Progenitor cell of endocrine pancreas (in vitro differentiated cells): ENCODE data around the gene LALBA. TPM values are rescaled to one million over a fixed set of nuclear protein-coding genes. Genes with fewer than 3 reads are reported as not detected.

ENCODE experiments used
- DNase-seq: peaks from one replicate; pipeline ENCODE4 v3.0.0; 2021; ENCODE audit warnings: low spot score; ENCODE audit not compliant: unreplicated experiment
- H3K27ac Mint-ChIP-seq: 2 replicates; pipeline ENCODE4 v1.8.0; 2021; ENCODE audit warnings: mild to moderate bottlenecking, moderate library complexity, mixed read lengths
- H3K27me3 Mint-ChIP-seq: 2 replicates; pipeline ENCODE4 v1.8.0; 2021; ENCODE audit warnings: mixed read lengths
- H3K36me3 Mint-ChIP-seq: 2 replicates; pipeline ENCODE4 v1.8.0; 2022; ENCODE audit warnings: mixed read lengths; ENCODE audit not compliant: insufficient read depth
- H3K4me1 Mint-ChIP-seq: 2 replicates; pipeline ENCODE4 v1.8.0; 2021; ENCODE audit warnings: low read depth, mixed read lengths
- H3K4me3 Mint-ChIP-seq: 2 replicates; pipeline ENCODE4 v1.8.0; 2021; ENCODE audit warnings: low read depth, mild to moderate bottlenecking, moderate library complexity, mixed read lengths
- H3K9me3 Mint-ChIP-seq: 2 replicates; pipeline ENCODE4 v1.8.0; 2021; ENCODE audit warnings: low read depth, mixed read lengths
- total RNA-seq: library from RNA; stranded (reverse); gene quantifications from 2 replicates; pipeline ENCODE4 v1.2.1, GENCODE V29; 2021
- TF ChIP-seq, protein P1 (sequence below): fragments of 200-600 bp; sonication (generic); IDR thresholded peaks from one replicate; pipeline ENCODE4 v1.5.0; 2021; ENCODE audit warnings: antibody characterized with exemption, mild to moderate bottlenecking; ENCODE audit not compliant: unreplicated experiment

LALBA gene
- total RNA-seq, 1 donor from 2014 or later = not detected

GRCh38 chr12:48601013-48601756 is 31.3 kb upstream of the LALBA start:
- no peaks in the 10 kb centered on the region for H3K36me3 Mint-ChIP-seq
- H3K4me1 Mint-ChIP-seq = no peaks in the 10 kb centered on the region
- peaks cover 26% of the 10 kb centered on the region for H3K9me3 Mint-ChIP-seq
- H3K27ac Mint-ChIP-seq = no peak overlapping the region
- H3K4me3 Mint-ChIP-seq = no peak overlapping the region
- DNase-seq = no peak
- TF ChIP-seq, protein P1, sequence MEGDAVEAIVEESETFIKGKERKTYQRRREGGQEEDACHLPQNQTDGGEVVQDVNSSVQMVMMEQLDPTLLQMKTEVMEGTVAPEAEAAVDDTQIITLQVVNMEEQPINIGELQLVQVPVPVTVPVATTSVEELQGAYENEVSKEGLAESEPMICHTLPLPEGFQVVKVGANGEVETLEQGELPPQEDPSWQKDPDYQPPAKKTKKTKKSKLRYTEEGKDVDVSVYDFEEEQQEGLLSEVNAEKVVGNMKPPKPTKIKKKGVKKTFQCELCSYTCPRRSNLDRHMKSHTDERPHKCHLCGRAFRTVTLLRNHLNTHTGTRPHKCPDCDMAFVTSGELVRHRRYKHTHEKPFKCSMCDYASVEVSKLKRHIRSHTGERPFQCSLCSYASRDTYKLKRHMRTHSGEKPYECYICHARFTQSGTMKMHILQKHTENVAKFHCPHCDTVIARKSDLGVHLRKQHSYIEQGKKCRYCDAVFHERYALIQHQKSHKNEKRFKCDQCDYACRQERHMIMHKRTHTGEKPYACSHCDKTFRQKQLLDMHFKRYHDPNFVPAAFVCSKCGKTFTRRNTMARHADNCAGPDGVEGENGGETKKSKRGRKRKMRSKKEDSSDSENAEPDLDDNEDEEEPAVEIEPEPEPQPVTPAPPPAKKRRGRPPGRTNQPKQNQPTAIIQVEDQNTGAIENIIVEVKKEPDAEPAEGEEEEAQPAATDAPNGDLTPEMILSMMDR = no peak
- H3K27me3 Mint-ChIP-seq = peaks cover 2% of the 10 kb centered on the region

DNA sequence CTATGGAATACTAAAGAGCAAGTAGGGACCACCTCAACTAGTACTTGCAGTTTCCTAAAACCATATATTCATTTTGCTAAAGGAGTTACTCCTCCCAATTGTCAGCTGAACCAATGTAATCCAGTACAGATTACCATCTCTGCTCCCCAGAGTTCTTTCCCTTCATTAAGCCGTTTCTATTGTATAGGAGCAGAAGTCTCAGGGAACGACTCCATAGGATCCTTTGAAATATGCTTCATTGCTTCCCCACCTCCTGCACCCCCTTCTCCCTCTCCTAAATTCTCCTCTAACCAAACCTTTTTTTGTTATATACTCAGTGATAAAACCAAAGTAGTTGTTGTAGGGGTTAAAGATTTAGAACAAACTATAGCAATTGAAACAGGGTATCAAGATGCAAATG is 30.7 kb upstream of the LALBA start:
- Mint-ChIP-seq H3K4me1 (no peaks in the 10 kb centered on the region), H3K4me3 (no peak overlapping the region), H3K9me3 (peaks cover 26% of the 10 kb centered on the region), H3K27me3 (peaks cover 2% of the 10 kb centered on the region), H3K36me3 (no peaks in the 10 kb centered on the region), H3K27ac (no peak overlapping the region)
- DNase-seq = no peak
- TF ChIP-seq, protein P1 = no peak

DNA sequence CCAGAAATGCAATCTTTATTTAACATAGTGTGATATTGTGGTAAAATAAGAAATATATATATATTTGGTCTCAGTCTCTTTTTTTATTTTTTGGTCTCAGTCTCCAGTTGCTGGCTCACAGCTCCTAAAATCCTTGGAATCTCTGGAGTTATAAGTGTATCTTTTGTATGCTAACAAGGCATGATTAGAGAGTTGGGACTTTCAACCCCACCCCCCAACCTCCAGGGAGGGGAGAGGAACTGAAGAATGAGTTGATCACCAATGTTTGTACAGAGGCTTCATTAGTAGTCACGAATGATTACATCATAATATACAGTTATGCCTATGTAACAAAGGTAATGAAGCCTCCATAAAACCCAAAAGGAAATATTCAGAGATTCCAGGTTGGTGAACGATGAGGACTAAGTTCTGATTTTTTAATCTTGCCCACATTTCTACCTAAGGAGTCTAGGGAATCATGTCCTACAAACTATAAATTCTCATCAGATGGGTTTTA is 22.8 kb upstream of the LALBA start:
- no peak for DNase-seq
- Mint-ChIP-seq H3K36me3 (no peaks in the 10 kb centered on the region), H3K9me3 (peaks cover under 1% of the 10 kb centered on the region), H3K27me3 (peaks cover 2% of the 10 kb centered on the region), H3K4me3 (no peak overlapping the region), H3K27ac (no peak overlapping the region), H3K4me1 (no peaks in the 10 kb centered on the region)
- TF ChIP-seq, protein P1 = no peak

DNA sequence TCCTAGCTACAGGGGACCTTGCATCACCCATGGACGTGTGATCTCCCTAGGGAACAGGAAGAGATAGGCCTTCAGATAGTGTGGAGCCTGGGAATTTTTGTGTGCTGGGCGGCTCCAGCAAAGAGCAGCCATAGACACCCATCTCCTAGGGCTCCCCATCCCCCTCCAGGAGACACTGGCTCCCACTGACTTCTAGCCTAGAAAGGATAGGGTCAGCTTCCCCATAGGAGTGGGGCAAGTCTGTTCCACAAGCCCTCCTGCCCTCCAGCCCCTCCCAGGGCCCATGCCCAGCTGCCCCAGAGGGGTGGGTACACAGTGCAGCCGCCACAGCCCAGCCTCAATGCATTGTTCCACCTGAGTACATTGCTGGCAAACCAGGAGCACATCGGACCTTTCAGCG is 16.5 kb upstream of the LALBA start:
- no peak overlapping the region for H3K4me3 Mint-ChIP-seq
- no peak overlapping the region for H3K27ac Mint-ChIP-seq
- DNase-seq = no peak
- peaks cover 2% of the 10 kb centered on the region for H3K27me3 Mint-ChIP-seq
- no peaks in the 10 kb centered on the region for H3K36me3 Mint-ChIP-seq
- H3K4me1 Mint-ChIP-seq = no peaks in the 10 kb centered on the region
- H3K9me3 Mint-ChIP-seq = peaks cover 4% of the 10 kb centered on the region
- TF ChIP-seq, protein P1 = no peak

DNA sequence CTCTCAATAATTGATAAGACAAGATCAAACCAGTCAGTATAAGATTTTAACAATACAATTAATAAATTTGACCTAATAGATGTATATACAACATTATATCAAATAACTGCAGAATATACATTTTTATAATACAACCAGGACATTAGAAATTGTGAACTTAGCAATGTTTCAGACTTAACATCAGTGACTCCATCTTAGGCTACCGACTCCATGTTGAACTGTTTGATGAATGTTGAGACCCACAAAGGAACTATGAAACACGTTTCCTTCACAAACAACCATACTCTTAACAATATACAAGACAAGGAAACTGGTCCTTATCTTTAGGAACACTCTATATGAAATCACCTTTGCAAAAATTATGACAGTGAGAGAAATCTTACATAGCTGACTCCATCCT is 13.9 kb upstream of the LALBA start:
- H3K4me1 Mint-ChIP-seq = no peaks in the 10 kb centered on the region
- TF ChIP-seq, protein P1 = no peak
- DNase-seq = no peak

More for the DNA sequence above, 13.9 kb upstream of the LALBA start:
- Mint-ChIP-seq H3K36me3 (no peaks in the 10 kb centered on the region), H3K27ac (no peak overlapping the region), H3K9me3 (peaks cover 4% of the 10 kb centered on the region), H3K4me3 (no peak overlapping the region), H3K27me3 (no peaks in the 10 kb centered on the region)
